Brain pericyte (primary cell): ENCODE data around the gene FCRL2.

Source experiments
- DNase-seq: peaks from one replicate; pipeline ENCODE4 v3.0.0-alpha.2; 2012; ENCODE audit warnings: low read depth, low spot score

The FCRL2 gene

GRCh38 chr1:157776971-157777391, at the start of gene FCRL2:
Gene FCRL2, minus strand, starts transcription at chr1:157777132. Its CDS starts 59 bp downstream, at chr1:157777073.
- DNase-seq, result no peak

DNA sequence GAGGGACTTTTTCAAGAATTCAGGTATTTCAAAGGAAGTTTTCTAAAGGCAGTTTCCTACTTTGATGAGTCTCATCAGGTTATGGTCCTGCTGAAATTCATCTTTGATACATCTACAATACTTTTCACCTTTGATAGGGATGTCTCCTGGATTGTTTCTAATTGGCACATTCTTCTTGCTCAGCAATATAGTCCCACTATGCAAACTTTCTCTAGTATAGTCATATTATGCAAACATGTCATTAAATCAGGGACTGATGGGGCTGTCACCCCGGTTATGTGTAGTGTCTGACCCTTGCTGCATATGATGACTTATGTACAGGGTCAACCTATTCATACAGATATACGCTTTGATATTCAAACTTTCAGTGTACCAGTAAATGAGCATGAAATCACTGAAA, 43.4 kb upstream of the FCRL2 start:
- no peak for DNase-seq

DNA sequence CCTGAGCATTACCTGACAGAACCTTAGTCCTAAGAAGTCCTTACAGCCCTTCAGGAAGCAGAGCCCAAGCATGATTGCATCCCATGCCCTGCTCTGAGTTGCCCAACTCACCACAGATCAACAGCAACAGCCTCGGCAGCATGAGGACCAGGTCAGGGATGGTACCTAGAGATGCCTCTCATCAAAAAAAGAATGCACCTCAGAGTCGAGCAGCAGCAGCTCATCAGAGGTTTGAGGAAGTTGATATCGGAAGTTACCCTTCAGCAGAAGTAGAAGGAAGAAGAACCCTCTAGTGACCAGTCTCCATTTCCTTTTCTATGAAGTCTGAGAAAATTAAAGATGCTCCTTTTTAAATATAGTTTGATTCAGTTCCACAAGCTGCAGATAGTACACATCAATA, 43.0 kb upstream of the FCRL2 start, which contains the start of gene FCRL1:
TSS of gene FCRL1 (minus strand) at position 225 of the 400 bp plus-strand sequence. CDS start at position 142, 83 bp downstream.
- no peak for DNase-seq

GRCh38 chr1:157819215-157819614, 42.3 kb upstream of the FCRL2 start:
- no peak for DNase-seq

- DNase-seq, result no peak
These were observed 36.3 kb upstream of the FCRL2 start for GRCh38 chr1:157813269-157813668.

- no peak for DNase-seq
These were observed 29.7 kb upstream of the FCRL2 start for GRCh38 chr1:157806431-157807149.

- DNase-seq, result no peak
These were observed 26.9 kb upstream of the FCRL2 start for GRCh38 chr1:157803851-157804250.

DNA sequence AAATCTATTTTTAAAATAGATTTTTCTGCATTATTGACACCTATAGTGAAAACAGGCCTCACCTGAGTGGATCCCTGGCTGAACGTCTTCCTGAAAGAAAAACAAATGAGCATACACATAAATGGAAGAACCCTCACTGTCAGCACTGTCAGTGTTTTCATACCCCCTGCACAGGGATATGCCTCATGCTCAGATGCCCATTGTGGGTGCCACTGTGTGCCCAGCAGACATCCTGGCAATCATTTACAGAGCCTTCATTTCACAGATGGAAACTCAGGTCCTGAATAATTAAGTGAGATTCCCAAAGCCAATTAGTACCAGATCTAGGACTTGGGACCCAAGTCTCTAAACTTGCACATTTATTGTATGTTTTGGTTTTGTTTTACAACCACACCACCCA, 23.1 kb upstream of the FCRL2 start:
- no peak for DNase-seq

- DNase-seq, result no peak
These were observed 21.3 kb upstream of the FCRL2 start for GRCh38 chr1:157798211-157798610.

GRCh38 chr1:157785248-157785647, 8.3 kb upstream of the FCRL2 start:
- DNase-seq, result no peak

DNA sequence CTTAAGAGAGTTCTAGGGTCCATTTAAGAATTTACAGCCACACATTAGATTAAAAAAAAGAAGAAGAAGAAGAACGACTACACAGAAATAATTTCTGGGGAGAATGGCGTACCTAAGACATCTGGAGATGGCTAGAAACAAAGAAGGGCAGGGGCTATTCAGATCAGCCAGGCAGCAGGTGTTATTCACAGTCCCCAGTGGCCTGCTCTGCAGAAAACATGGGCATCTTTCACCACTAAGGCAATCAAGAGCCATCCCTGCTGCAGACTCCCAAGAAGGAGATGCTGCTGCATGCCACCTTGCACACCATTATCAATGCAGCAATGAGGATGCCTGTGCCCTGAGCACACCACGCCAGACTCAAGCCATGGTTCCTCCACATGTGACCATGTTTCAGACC, 7.9 kb upstream of the FCRL2 start:
- DNase-seq, result no peak

GRCh38 chr1:157782931-157783330, 6.0 kb upstream of the FCRL2 start:
- no peak for DNase-seq

DNA sequence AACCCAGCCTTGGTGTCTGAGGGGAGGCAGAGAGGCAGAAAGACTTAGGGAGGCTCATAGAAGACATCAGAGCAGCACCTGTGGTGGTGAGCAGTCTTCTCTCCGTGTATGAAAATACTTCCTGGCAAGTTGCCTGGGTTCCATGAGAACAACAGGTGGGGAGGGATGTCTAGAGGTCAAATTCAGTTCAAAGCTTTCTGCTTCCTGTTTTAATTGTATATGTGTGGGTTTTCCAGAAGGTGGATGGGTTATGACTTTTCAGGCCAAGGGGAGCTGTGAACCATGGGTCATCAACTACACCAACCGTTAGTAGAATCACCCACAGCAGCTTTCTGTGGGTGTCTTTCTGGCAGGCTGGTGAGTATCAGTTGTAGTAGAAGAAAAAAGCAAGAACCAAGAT, 4.1 kb upstream of the FCRL2 start:
- DNase-seq, result no peak

- no peak for DNase-seq
These were observed 1.6 kb downstream of the FCRL2 start for GRCh38 chr1:157775101-157775870.

DNA sequence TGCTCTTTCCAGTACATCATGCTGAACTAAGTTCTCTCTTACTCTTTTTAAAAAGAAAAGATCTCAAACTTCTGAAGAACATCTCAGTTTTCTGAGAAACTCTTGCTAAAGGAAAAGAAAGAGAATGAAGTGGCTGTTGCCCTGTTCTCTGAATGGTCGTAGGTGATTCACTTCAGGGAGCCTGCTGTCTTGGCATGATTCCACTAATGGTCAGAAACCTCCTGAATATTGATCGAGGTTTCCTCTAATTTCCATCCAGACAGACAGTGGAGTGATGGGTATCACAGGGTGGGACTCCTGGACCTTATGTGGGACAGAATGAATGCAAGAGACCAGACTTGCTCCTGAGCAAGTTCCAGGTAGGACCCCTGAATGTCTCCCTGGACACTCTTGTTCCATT, 2.5 kb downstream of the FCRL2 start:
- DNase-seq, result no peak

DNA sequence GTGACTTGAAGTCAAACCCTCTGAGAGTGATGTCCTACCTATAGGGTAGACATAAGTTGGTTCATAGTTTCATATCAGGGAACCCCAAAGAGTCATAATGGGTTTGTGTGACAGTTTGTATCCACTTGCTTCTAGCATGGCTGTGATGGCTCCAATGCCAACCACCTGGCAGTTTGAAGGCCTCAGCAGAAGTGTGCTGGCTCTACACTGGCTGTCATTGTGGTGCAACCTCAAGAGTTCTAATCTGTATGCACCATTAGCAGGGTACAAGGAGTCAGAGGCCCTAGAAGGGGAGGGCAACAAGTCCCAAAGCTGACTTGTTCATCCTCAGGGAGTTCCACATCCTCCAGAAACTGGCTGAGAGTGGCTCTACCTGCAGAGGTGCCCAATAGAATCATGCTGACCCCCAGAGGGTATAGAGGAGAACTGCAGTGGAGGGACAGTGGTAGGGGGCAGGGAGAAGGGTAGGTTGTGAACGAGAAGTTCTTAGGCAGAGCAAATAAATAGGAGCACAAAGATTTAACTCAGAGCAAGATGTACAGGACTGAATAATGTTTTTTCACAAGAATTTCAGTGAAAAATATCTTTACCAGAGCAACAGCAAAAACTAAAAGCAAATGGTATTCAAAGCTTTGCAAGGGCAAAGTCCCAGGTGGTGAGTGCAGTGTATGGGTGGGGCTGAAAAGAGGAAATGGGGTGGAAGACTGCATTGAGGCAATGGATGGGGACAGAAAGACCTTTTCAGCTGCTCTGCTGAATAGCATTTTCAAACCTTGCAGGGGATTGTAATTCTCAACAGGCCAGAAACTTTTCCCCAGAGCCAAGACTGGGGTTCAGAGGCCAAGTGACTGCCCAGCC, 3.2 kb downstream of the FCRL2 start:
- DNase-seq, result no peak

GRCh38 chr1:157771661-157772425, 5.1 kb downstream of the FCRL2 start:
- no peak for DNase-seq

GRCh38 chr1:157770442-157771043, 6.4 kb downstream of the FCRL2 start:
- no peak for DNase-seq

DNA sequence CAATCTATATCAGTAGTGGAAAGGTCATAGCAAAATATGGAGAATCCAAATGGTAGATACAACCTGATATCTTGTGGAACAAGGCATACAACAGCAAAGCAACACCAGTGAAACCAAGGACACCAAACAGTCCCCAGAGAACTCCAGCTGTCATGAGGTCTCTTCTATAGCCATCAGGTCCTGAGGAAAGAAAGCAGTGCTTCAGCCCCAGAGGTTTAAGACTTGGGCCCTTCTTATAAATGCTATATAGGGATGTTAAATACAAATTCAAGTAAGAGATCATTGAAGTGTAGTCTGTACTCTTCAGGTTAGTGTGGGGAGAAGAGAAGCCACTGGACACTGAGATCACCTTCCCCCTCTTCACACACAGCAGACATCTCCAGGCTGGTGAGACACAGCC, 10.1 kb downstream of the FCRL2 start:
- no peak for DNase-seq

DNA sequence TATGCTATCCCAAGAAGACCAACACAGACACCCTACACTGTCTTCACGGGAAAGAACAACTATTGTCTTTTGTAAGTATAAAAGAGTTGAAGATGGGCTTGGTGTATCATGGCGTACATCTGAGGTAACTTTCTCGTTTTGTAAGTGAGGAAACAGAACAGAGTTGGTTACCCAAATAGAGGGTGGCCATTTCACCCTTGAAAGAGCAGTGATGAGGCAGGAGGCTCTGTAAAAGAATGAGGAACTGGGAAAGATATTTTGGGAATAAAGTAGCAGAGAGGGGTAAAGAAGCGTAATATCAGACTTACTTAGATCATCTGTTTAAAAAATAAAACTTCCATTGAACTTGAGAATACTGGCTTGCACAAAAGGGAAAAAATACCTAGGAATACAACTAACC, 18.9 kb downstream of the FCRL2 start:
- no peak for DNase-seq

GRCh38 chr1:157753611-157754010, 23.3 kb downstream of the FCRL2 start:
- DNase-seq, result no peak
